ENCODE data around the gene PPP1R14C. TPM values are rescaled to one million over a fixed set of nuclear protein-coding genes. Genes with fewer than 3 reads are reported as not detected.
"Not testable (repeated sequence)": the region's sequence is repeated elsewhere in the genome, so short reads cannot be mapped to it uniquely, and the experiment has no call there.

PPP1R14C gene
- total RNA-seq, 3 donors from 2014 or later: 11.1 to 33.5 (median 25.2) TPM

GRCh38 chr6:150235218-150235617 is 92.4 kb downstream of the PPP1R14C start:
- Histone ChIP-seq H3K9me3 (no peaks in the 10 kb centered on the region), H3K4me3 (no peak overlapping the region), H3K4me1 (ENCODE audit: low read depth) (peaks cover 4% of the 10 kb centered on the region), H3K36me3 (ENCODE audit: low read depth) (no peaks in the 10 kb centered on the region)
- DNase-seq (no peak), ATAC-seq (no peak)
- no peak for TF ChIP-seq CTCF (IDR thresholded peaks at IDR 0.05)
- intact Hi-C loops (cut with DNase I, micrococcal nuclease): no loop called here

- TF ChIP-seq CTCF (IDR thresholded peaks at IDR 0.05): no peak
- intact Hi-C loops (cut with DNase I, micrococcal nuclease): no loop called here
- Histone ChIP-seq H3K36me3 (ENCODE audit: low read depth) (no peaks in the 10 kb centered on the region), H3K4me3 (no peak overlapping the region), H3K4me1 (ENCODE audit: low read depth) (peaks cover 4% of the 10 kb centered on the region), H3K9me3 (no peaks in the 10 kb centered on the region)
- ATAC-seq (no peak), DNase-seq (no peak)
These were observed 93.3 kb downstream of the PPP1R14C start for GRCh38 chr6:150236114-150236513.

GRCh38 chr6:150236544-150236943 is 93.7 kb downstream of the PPP1R14C start:
- ATAC-seq (no peak), DNase-seq (no peak)
- Histone ChIP-seq H3K4me1 (ENCODE audit: low read depth) (peaks cover 4% of the 10 kb centered on the region), H3K4me3 (no peak overlapping the region), H3K9me3 (no peaks in the 10 kb centered on the region), H3K36me3 (ENCODE audit: low read depth) (no peaks in the 10 kb centered on the region)
- intact Hi-C loops (cut with DNase I, micrococcal nuclease): no loop called here
- TF ChIP-seq CTCF (IDR thresholded peaks at IDR 0.05): no peak

GRCh38 chr6:150237626-150238025 is 94.8 kb downstream of the PPP1R14C start:
- DNase-seq (no peak), ATAC-seq (no peak)
- intact Hi-C loops (cut with DNase I, micrococcal nuclease): no loop called here
- H3K4me1 ChIP-seq (ENCODE audit: low read depth): peaks cover 4% of the 10 kb centered on the region
- H3K9me3 ChIP-seq: no peaks in the 10 kb centered on the region
- no peak for TF ChIP-seq CTCF (IDR thresholded peaks at IDR 0.05)
- no peaks in the 10 kb centered on the region for H3K36me3 ChIP-seq (ENCODE audit: low read depth)
- no peak overlapping the region for H3K4me3 ChIP-seq

GRCh38 chr6:150238336-150238741 is 95.5 kb downstream of the PPP1R14C start:
- H3K4me1 ChIP-seq (ENCODE audit: low read depth): peaks cover 4% of the 10 kb centered on the region
- no peaks in the 10 kb centered on the region for H3K9me3 ChIP-seq
- no peaks in the 10 kb centered on the region for H3K36me3 ChIP-seq (ENCODE audit: low read depth)
- H3K4me3 ChIP-seq: no peak overlapping the region
- no peak for TF ChIP-seq CTCF (IDR thresholded peaks at IDR 0.05)
- DNase-seq (peak in 2 of 3 donors; percentile 16 to 37), ATAC-seq (peak; percentile 74)
- intact Hi-C loops (cut with DNase I, micrococcal nuclease): no loop called here

- no peak overlapping the region for H3K4me3 ChIP-seq
- no peaks in the 10 kb centered on the region for H3K9me3 ChIP-seq
- H3K4me1 ChIP-seq (ENCODE audit: low read depth): peaks cover 4% of the 10 kb centered on the region
- no peak for DNase-seq
- intact Hi-C loops (cut with DNase I, micrococcal nuclease): no loop called here
- TF ChIP-seq CTCF (IDR thresholded peaks at IDR 0.05): no peak
- H3K36me3 ChIP-seq (ENCODE audit: low read depth): no peaks in the 10 kb centered on the region
- no peak for ATAC-seq
These were observed 96.1 kb downstream of the PPP1R14C start for GRCh38 chr6:150238846-150239407.

- H3K4me1 ChIP-seq (ENCODE audit: low read depth); H3K4me3 ChIP-seq; ATAC-seq; H3K9me3 ChIP-seq; H3K36me3 ChIP-seq (ENCODE audit: low read depth); intact Hi-C loops (cut with DNase I, micrococcal nuclease); DNase-seq: not testable (repeated sequence)
These were observed 98.9 kb downstream of the PPP1R14C start for GRCh38 chr6:150241756-150242155.
